Tibial nerve (tissue), 3 donors: ENCODE measurements around the gene ATG12.
"Not testable (repeated sequence)": the region's sequence is repeated elsewhere in the genome, so short reads cannot be mapped to it uniquely, and the experiment has no call there.

ENCODE experiments used
- CTCF ChIP-seq, 5 experiments: fragments of 200-600 bp in 3 of 5; fragments of 450-650 bp in 2 of 5; sonication (generic) in 3 of 5; IDR thresholded peaks; one replicate each; pipeline ENCODE4 v1.5.1; 2016 to 2019; ENCODE audit warnings: antibody characterized with exemption in 5 of 5, mild to moderate bottlenecking in 3 of 5, moderate library complexity in 2 of 5
- POLR2A ChIP-seq, 2 donors: fragments of 450-650 bp; IDR thresholded peaks; one replicate each; pipeline ENCODE4 v1.6.1; 2017; ENCODE audit warnings: antibody characterized with exemption in 2 of 2, mild to moderate bottlenecking in 2 of 2, moderate library complexity in 2 of 2

GRCh38 chr5:115808066-115808465 lies 33.3 kb downstream of the ATG12 start:
- TF ChIP-seq POLR2A, CTCF (IDR thresholded peaks at IDR 0.05): not testable (repeated sequence)
